Islet precursor cell (in vitro differentiated cells): ENCODE measurements around the gene ZER1.

Experiments
- DNase-seq: peaks from one replicate; pipeline ENCODE4 v3.0.0-alpha.2; 2018

ZER1 gene

DNA sequence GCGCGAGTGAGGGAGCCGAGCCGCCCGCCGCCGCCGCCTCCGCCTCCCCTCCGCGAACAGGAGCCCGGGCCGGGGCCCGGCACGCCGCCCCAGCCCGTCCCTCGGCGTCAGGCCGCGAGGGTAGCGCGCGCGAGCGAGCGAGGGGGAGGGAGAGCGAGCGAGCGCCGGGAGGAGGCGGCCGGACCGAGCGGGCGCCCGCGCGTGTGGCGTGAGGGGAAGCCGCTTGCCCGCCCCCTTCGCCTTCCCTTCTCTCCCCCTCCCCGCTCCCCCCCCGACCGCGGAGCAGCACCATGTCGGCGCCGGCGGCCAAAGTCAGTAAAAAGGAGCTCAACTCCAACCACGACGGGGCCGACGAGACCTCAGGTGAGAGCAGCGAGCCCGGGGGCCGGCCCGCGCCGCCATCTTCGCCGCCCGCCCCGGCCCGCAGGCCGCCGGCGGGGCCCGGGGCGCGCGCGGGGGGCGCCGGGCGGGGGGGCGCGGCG lies 82.4 kb downstream of the ZER1 start:
- DNase-seq = no peak

DNA sequence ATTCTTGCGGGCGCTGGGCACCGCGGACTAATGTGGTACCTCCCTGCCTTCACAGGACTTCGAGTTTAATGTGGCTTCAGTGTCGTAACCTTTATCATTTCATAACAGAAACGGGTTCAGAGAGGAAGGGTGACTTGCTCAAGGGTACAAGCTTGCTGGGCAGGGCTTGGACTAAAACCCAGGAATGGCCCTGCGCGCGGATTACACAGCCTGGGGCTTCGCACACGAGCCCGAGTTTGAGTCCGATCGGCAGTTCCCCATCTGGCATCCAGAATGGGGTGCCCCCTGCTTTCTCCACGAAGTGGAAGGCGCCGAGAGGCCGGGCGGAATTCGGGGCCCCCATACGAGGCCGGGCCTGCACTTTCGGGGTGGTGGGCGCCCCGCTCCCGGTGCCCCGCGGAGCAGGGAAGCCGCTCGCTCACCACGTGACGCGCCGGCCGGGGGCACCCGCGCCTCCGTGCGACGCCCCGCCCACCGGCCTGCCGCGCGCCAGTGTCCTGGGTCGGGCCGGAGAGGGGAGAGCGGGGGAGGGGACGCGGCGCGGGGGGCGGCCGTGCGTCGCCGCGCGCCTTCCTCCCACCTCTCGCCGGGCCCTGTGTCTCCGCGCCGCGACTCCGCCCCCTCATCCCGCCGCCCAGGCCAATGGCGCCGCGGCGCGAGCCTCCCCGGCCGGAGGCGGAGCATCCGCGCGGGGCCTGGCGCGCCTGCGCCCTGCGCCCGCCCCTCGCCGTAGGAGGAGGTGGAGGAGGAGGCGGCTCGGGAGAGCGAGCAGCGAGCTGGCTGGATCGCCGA lies 83.0 kb downstream of the ZER1 start, which contains the start of gene SET:
SET (plus strand) TSS at position 722 of the 792 bp plus-strand sequence. CDS start 361 bp downstream, outside the sequence.
- peak; percentile 96 for DNase-seq

DNA sequence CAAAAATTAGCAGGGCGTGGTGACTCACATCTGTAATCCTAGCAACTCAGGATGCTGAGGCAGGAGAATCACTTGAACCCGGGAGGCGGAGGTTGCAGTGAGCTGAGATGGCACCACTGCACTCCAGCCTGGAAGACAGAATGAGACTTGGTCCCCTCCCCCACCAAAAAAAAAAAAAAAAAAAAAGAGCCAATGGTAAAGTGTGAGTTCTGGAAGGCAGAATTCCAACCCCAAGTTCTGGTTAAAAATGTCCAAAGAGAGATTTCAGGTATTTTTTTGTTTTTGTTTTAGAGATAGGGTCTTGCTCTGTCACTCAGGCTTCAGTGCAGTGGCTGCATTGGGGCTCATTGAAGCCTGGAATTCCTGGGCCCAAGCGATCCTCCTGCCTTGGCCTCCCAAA lies 84.3 kb downstream of the ZER1 start:
- no peak for DNase-seq

DNA sequence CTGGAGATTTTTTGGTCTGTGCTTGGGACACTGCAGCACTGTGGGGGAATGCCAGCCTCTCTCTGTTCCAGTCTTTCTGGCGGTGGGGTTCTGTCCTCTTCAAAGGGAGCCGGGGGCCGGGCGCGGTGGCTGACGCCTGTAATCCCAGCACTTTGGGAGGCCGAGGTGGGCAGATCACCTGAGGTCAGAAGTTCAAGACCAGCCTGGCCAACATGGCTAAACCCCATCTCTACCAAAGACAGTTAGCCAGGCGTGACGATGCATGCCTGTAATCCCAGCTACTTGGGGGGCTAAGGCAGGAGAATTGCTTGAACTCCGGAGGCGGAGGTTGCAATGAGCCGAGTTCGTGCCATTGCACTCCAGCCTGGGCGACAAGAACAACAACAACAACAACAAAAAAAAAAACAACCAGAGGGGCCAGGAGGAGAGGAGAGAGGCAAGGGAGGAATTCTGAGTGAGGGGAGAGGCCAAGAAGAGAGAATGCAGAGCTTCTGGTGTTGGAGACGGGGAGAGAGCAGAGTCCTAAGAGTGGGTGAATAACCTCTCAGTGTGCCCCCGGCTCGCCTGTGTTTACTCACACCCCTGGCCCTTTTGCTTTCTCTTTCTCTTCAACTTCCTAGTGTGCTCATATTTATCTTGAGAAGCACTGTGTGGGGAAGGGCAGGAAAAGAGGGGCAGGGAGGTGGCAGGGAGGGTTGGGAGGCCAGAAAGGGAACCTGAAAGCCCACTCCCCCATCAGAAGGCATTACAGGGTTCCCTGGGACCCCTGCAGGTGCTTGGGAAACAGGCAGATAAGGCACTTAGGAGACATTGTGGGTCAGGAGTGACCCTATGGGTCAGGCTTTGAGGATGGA lies 85.9 kb downstream of the ZER1 start:
- no peak for DNase-seq

DNA sequence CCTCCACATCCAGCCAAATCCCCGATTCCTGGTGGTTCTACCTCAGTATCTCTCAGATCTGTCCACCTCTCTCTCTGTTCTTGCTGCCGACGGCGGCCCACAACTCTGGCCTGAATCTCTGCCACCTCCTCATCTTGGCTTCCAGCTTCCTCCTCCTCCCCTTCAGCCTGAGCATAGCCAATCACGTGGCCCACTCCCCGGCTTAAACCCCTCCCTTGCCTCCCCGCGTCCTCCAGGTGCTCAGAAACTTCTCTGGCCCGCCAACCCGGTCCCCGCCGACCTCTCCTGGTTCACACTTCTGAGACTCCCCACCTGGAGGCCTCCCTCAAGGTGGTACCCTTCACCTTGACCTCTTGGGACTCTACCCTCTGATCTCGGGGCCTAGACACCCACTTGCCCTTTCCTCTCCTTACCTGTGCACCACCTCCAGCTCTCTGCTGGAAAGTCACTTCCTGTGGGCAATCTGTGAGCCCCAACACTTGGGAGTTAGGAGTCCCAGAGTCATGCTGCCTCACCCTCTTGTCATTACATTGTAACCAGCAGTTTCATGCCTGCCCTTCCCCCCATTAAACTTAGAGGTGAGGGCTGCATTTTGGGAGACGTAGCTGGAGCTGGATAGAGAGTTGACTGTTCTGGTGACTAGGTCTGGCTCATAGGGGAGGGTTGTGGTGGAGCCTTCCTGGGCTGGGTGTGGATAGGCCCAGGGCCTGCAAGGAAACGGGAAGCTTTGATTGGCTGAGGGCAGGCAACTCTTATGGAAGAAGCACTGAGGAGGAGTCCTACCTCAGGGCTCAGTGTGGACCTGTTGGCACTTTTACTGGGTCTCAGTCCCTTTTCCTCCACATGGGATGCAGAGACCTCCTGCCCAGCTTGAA lies 87.2 kb downstream of the ZER1 start:
- DNase-seq = peak; percentile 95

DNA sequence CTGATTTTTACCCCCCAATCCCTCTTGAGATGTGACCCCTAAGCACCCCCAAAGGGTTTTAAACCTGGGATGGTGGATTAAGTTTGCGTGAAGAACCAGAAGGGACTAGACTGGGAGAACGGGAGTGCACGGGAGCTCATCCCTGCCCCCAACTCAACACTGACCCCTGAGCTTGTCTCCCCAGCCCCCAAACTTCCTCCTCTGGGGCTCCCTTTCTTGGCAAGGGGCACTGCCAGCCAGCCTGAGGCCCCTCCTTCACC lies 87.7 kb downstream of the ZER1 start:
- no peak for DNase-seq

DNA sequence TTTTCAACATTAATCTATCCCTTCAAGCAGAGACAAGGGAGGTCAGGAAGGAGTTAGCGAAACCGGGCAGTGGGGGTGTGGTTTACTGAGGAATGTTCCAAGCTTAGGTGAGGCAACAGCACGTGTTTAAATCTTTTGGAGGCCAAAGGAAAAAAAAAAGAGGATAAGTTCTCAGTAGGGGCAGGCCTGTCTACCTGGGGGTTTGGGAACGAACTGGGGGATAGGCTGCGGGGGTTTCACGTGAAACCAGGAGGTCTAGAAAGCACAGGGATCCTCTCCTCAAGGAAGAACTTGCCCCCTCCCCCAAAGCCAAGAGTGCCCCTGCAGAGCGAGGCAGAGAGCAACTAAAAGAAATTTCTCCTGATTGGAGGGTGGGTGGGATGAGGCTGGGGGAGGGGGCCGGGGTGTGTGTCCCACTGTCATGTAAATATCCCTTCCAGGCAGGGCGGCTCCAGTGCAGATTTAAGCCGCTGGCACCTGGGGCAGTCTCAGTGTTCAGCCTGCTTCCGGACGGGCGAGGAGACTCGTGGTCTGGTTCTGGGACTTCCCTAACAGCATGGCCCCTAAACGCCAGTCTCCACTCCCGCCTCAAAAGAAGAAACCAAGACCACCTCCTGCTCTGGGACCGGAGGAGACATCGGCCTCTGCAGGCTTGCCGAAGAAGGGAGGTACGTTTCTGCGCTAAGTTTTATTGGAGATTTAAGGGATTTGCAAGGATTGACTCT lies 88.2 kb downstream of the ZER1 start:
- peak; percentile 91 for DNase-seq
